BLaER1 treated with 17β-estradiol and CSF1 and Interleukin-3, amounts not matched to agents 10 nM and 100 nM (cell line): ENCODE measurements around the gene CDH4.

Experiments
- H3K27ac ChIP-seq, 11 experiments: shearing (Covaris generic); formaldehyde crosslinking; 2 replicates each; pipeline ENCODE4 v1.8.1; 2022
- H3K27me3 ChIP-seq, 11 experiments: shearing (Covaris generic); formaldehyde crosslinking; 2 replicates each; pipeline ENCODE4 v1.8.1; 2022
- H3K36me3 ChIP-seq, 11 experiments: shearing (Covaris generic); formaldehyde crosslinking; 2 replicates each; pipeline ENCODE4 v1.8.1; 2022
- H3K4me1 ChIP-seq, 10 experiments: shearing (Covaris generic); formaldehyde crosslinking; 2 replicates each; pipeline ENCODE4 v1.8.1; 2022
- H3K4me2 ChIP-seq, 11 experiments: shearing (Covaris generic); formaldehyde crosslinking; 2 replicates each; pipeline ENCODE4 v1.8.1; 2022
- H3K4me3 ChIP-seq, 10 experiments: shearing (Covaris generic); formaldehyde crosslinking; 2 replicates each; pipeline ENCODE4 v1.8.1; 2022
- H3K9ac ChIP-seq, 11 experiments: shearing (Covaris generic); formaldehyde crosslinking; 2 replicates each; pipeline ENCODE4 v1.8.1; 2022
- H3K9me3 ChIP-seq, 11 experiments: shearing (Covaris generic); formaldehyde crosslinking; replicated peaks in 1 of 11; 2 replicates each; pipeline ENCODE4 v1.8.1; 2022
- H4K20me1 ChIP-seq, 11 experiments: shearing (Covaris generic); formaldehyde crosslinking; 2 replicates each; pipeline ENCODE4 v1.8.1; 2022
- Cebpa-rat ChIP-seq, 11 experiments: shearing (Covaris generic); IDR thresholded peaks; 2 replicates each; pipeline ENCODE4 v1.8.1; 2022

The CDH4 gene

GRCh38 chr20:61222699-61223098, 29.4 kb upstream of the CDH4 start:
- H3K4me3 ChIP-seq: no peak overlapping the region
- H3K27ac ChIP-seq: no peak overlapping the region
- no peaks in the 10 kb centered on the region for H4K20me1 ChIP-seq
- no peak overlapping the region for H3K9ac ChIP-seq
- H3K9me3 ChIP-seq: no peaks in the 10 kb centered on the region
- no peak for TF ChIP-seq Cebpa-rat (IDR thresholded peaks at IDR 0.05)
- no peaks in the 10 kb centered on the region for H3K36me3 ChIP-seq
- H3K27me3 ChIP-seq: no peaks in the 10 kb centered on the region
- no peaks in the 10 kb centered on the region for H3K4me1 ChIP-seq
- H3K4me2 ChIP-seq: no peak overlapping the region

DNA sequence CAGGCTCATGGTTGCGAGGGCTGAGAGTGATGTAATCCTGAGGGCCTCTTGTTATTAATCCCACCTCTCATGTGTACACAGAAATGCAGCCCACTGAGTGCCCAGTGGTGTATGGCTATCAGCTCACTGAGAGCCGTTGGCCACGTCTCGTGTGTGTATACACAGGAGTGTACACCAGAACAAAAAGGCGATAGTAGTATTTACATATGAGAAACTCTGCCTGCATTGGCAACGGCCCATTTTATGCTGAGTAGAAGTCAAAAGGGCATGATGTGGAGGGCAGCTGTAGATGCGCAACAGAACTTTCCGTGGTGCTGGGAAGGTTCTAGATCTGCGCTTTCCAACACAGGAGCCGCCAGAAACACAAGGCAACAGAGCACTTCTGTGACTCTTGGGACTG, 28.9 kb upstream of the CDH4 start:
- Histone ChIP-seq H3K36me3 (no peaks in the 10 kb centered on the region), H3K4me3 (no peak overlapping the region), H3K4me1 (no peaks in the 10 kb centered on the region), H3K9ac (no peak overlapping the region), H3K4me2 (no peak overlapping the region), H3K27ac (no peak overlapping the region), H4K20me1 (no peaks in the 10 kb centered on the region), H3K27me3 (no peaks in the 10 kb centered on the region), H3K9me3 (no peaks in the 10 kb centered on the region)
- no peak for TF ChIP-seq Cebpa-rat (IDR thresholded peaks at IDR 0.05)

GRCh38 chr20:61230166-61230565, 21.9 kb upstream of the CDH4 start:
- no peak for TF ChIP-seq Cebpa-rat (IDR thresholded peaks at IDR 0.05)
- H3K27ac ChIP-seq: no peak overlapping the region
- H3K27me3 ChIP-seq: no peaks in the 10 kb centered on the region

GRCh38 chr20:61233590-61233989, 18.5 kb upstream of the CDH4 start:
- no peak overlapping the region for H3K27ac ChIP-seq
- no peaks in the 10 kb centered on the region for H3K36me3 ChIP-seq
- H3K4me2 ChIP-seq: no peak overlapping the region
- no peak overlapping the region for H3K9ac ChIP-seq
- no peak overlapping the region for H3K4me3 ChIP-seq
- H3K9me3 ChIP-seq: peaks cover 16 to 28% (median 25%) of the 10 kb centered on the region in 11 experiments
- peaks cover 0 to 13% (median 0%) of the 10 kb centered on the region in 10 experiments; a peak in 3 of 20 replicates for H3K4me1 ChIP-seq
- no peak for TF ChIP-seq Cebpa-rat (IDR thresholded peaks at IDR 0.05)
- H3K27me3 ChIP-seq: no peaks in the 10 kb centered on the region
- no peaks in the 10 kb centered on the region for H4K20me1 ChIP-seq

More at GRCh38 chr20:61230166-61230565, 21.9 kb upstream of the CDH4 start:
- peaks cover 16 to 28% (median 25%) of the 10 kb centered on the region in 11 experiments for H3K9me3 ChIP-seq
- H3K4me1 ChIP-seq: peaks cover 0 to 13% (median 0%) of the 10 kb centered on the region in 10 experiments; a peak in 2 of 20 replicates
- H3K4me2 ChIP-seq: no peak overlapping the region
- H3K4me3 ChIP-seq: no peak overlapping the region
- H3K36me3 ChIP-seq: no peaks in the 10 kb centered on the region
- no peak overlapping the region for H3K9ac ChIP-seq
- no peaks in the 10 kb centered on the region for H4K20me1 ChIP-seq

GRCh38 chr20:61234224-61234890, 17.7 kb upstream of the CDH4 start:
- no peak overlapping the region for H3K27ac ChIP-seq
- H4K20me1 ChIP-seq: no peaks in the 10 kb centered on the region
- H3K27me3 ChIP-seq: no peaks in the 10 kb centered on the region
- TF ChIP-seq Cebpa-rat (IDR thresholded peaks at IDR 0.05): no peak
- no peak overlapping the region for H3K9ac ChIP-seq
- H3K4me3 ChIP-seq: no peak overlapping the region
- peaks cover 16 to 29% (median 25%) of the 10 kb centered on the region in 11 experiments for H3K9me3 ChIP-seq
- H3K4me2 ChIP-seq: no peak overlapping the region
- H3K4me1 ChIP-seq: peaks cover 0 to 9% (median 0%) of the 10 kb centered on the region in 10 experiments; a peak in 5 of 20 replicates
- H3K36me3 ChIP-seq: no peaks in the 10 kb centered on the region

GRCh38 chr20:61236713-61237112, 15.3 kb upstream of the CDH4 start:
- TF ChIP-seq Cebpa-rat (IDR thresholded peaks at IDR 0.05): no peak

GRCh38 chr20:61238813-61239212, 13.2 kb upstream of the CDH4 start:
- peak overlapping the region in 4 of 11 experiments; percentile 7 to 34 (median 14); a peak in 1 of 22 replicates for H3K4me2 ChIP-seq
- no peaks in the 10 kb centered on the region for H3K36me3 ChIP-seq
- no peak overlapping the region for H3K4me3 ChIP-seq
- no peaks in the 10 kb centered on the region for H3K27me3 ChIP-seq
- no peak overlapping the region for H3K9ac ChIP-seq
- peaks cover 15 to 33% (median 25%) of the 10 kb centered on the region in 11 experiments; a peak in 20 of 22 replicates for H3K9me3 ChIP-seq
- H4K20me1 ChIP-seq: no peaks in the 10 kb centered on the region
- H3K4me1 ChIP-seq: peaks cover 0 to 7% (median 0%) of the 10 kb centered on the region in 10 experiments; a peak in 3 of 20 replicates
- no peak for TF ChIP-seq Cebpa-rat (IDR thresholded peaks at IDR 0.05)
- no peak overlapping the region for H3K27ac ChIP-seq

More at GRCh38 chr20:61236713-61237112, 15.3 kb upstream of the CDH4 start:
- Histone ChIP-seq H4K20me1 (no peaks in the 10 kb centered on the region), H3K4me2 (no peak overlapping the region), H3K9me3 (peaks cover 23 to 37% (median 29%) of the 10 kb centered on the region in 11 experiments), H3K4me1 (peaks cover 0 to 7% (median 0%) of the 10 kb centered on the region in 10 experiments; a peak in 3 of 20 replicates), H3K27ac (no peak overlapping the region), H3K27me3 (no peaks in the 10 kb centered on the region), H3K9ac (no peak overlapping the region), H3K36me3 (no peaks in the 10 kb centered on the region), H3K4me3 (no peak overlapping the region)

- Histone ChIP-seq H3K4me2 (no peak overlapping the region), H3K27me3 (no peaks in the 10 kb centered on the region), H3K9me3 (peaks cover 15 to 33% (median 25%) of the 10 kb centered on the region in 11 experiments; a peak in 20 of 22 replicates), H3K9ac (no peak overlapping the region), H4K20me1 (no peaks in the 10 kb centered on the region), H3K36me3 (no peaks in the 10 kb centered on the region), H3K4me1 (peaks cover 0 to 7% (median 0%) of the 10 kb centered on the region in 10 experiments; a peak in 3 of 20 replicates), H3K27ac (no peak overlapping the region), H3K4me3 (no peak overlapping the region)
- TF ChIP-seq Cebpa-rat (IDR thresholded peaks at IDR 0.05): no peak
Measured at GRCh38 chr20:61240814-61241213, 11.2 kb upstream of the CDH4 start.

DNA sequence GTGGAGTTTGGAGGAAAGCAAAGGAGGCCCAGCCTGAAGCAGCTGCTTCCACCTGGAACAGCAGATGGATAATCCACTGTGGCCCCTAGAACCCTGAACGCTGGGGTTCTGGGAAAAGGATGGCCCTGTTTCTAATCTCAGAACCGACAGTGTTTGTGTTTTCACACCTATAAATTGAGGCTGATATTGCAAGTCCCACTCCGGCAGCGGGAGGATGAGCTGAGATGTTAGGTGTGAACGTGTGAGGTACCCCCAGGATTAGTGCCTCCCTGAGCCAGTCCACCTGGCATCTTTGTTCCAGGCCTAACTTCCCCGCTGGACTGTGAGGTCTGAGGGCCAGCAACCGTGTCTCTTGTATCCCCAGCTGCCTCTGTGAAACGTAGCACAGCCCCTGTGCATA, 7.8 kb upstream of the CDH4 start:
- Histone ChIP-seq H3K9me3 (peaks cover 15 to 33% (median 25%) of the 10 kb centered on the region in 11 experiments; a peak in 20 of 22 replicates), H4K20me1 (peaks cover 0 to 5% (median 0%) of the 10 kb centered on the region in 11 experiments; a peak in 1 of 22 replicates), H3K9ac (no peak overlapping the region), H3K4me2 (no peak overlapping the region), H3K36me3 (no peaks in the 10 kb centered on the region), H3K4me1 (peaks cover 0 to under 1% (median 0%) of the 10 kb centered on the region in 10 experiments; a peak in 1 of 20 replicates), H3K27me3 (peaks cover 0 to 9% (median under 1%) of the 10 kb centered on the region in 11 experiments; a peak in 10 of 22 replicates), H3K27ac (no peak overlapping the region), H3K4me3 (no peak overlapping the region)
- TF ChIP-seq Cebpa-rat (IDR thresholded peaks at IDR 0.05): no peak
